CD4-positive, alpha-beta T cell (primary cell): Measurements from ENCODE around the gene DENND2C. TPM values are rescaled to one million over a fixed set of nuclear protein-coding genes. Genes with fewer than 3 reads are reported as not detected.

ENCODE experiments used
- ATAC-seq: fragments of 200-7000 bp; cut with Tn5 transposase; one replicate; pipeline ENCODE4 v1.10.0; 2022; ENCODE audit warnings: mild to moderate bottlenecking; ENCODE audit not compliant: poor library complexity
- CTCF ChIA-PET: fragments of 350-600 bp; sonication (Branson Sonifier 250); formaldehyde crosslinking; loops from one replicate; lab custom pipeline; 2021; ENCODE audit warnings: antibody characterized with exemption, inconsistent platforms; lab: Charles Lee
- POLR2A ChIA-PET: fragments of 350-600 bp; sonication (Branson Sonifier 250); formaldehyde crosslinking; loops from one replicate; lab custom pipeline; 2021; ENCODE audit warnings: antibody characterized with exemption, inconsistent platforms; lab: Charles Lee
- DNase-seq, 14 experiments: peaks; one replicate each; pipeline ENCODE4 v3.0.0-alpha.2; 2013 to 2020; ENCODE audit warnings: mixed read lengths in 2 of 14
- H3K27ac ChIP-seq, 2 donors: one replicate each; pipeline versions ENCODE4 v1.5.1 to v1.7.0; 2013; ENCODE audit warnings: low read length in 2 of 2, low read depth in 1 of 2, mild to moderate bottlenecking in 1 of 2
- H3K27me3 ChIP-seq, 2 experiments: 1 replicate in 1 of 2; 2 replicates in 1 of 2; pipeline versions ENCODE4 v1.6.1 to v1.7.0; 2013; ENCODE audit warnings: low read length in 2 of 2, control low read depth in 1 of 2, mild to moderate bottlenecking in 1 of 2, moderate library complexity in 1 of 2; ENCODE audit not compliant: insufficient read depth in 2 of 2, control insufficient read depth in 1 of 2
- H3K36me3 ChIP-seq: one replicate; pipeline ENCODE4 v1.6.1; 2013; ENCODE audit warnings: low read length, control low read depth; ENCODE audit not compliant: insufficient read depth
- H3K4me1 ChIP-seq: one replicate; pipeline ENCODE4 v1.6.1; 2013; ENCODE audit warnings: low read length, control low read depth; ENCODE audit not compliant: insufficient read depth
- H3K4me3 ChIP-seq: one replicate; pipeline ENCODE4 v1.5.1; 2013; ENCODE audit warnings: mild to moderate bottlenecking, low read length, moderate library complexity
- H3K9me3 ChIP-seq, 2 experiments: 1 replicate in 1 of 2; 2 replicates in 1 of 2; pipeline versions ENCODE4 v1.6.1 to v1.7.0; 2013; ENCODE audit warnings: low read length in 2 of 2, mild to moderate bottlenecking in 2 of 2, control low read depth in 1 of 2, moderate library complexity in 1 of 2; ENCODE audit not compliant: control insufficient read depth in 1 of 2, insufficient read depth in 1 of 2
- H3K27ac Mint-ChIP-seq: one replicate; pipeline ENCODE4 v1.8.0; 2020; ENCODE audit warnings: mixed read lengths
- H3K27me3 Mint-ChIP-seq: one replicate; pipeline ENCODE4 v1.8.0; 2021; ENCODE audit warnings: mixed read lengths
- H3K36me3 Mint-ChIP-seq: one replicate; pipeline ENCODE4 v1.8.0; 2021; ENCODE audit warnings: low read depth, mixed read lengths
- H3K4me1 Mint-ChIP-seq: one replicate; pipeline ENCODE4 v1.8.0; 2021; ENCODE audit warnings: low read depth, mixed read lengths
- H3K4me3 Mint-ChIP-seq: one replicate; pipeline ENCODE4 v1.8.0; 2020; ENCODE audit warnings: mild to moderate bottlenecking, mixed read lengths
- H3K9me3 Mint-ChIP-seq: one replicate; pipeline ENCODE4 v1.8.0; 2020; ENCODE audit warnings: mixed read lengths
- intact Hi-C, 2 experiments: fragments of 100-400 bp; cut with DNase I in 1 of 2; cut with micrococcal nuclease in 1 of 2; formaldehyde crosslinking; loops; one replicate each; pipeline versions ENCODE4 v1.15.1 to v1.9.0; 2023 to 2025; cut with DNase I, micrococcal nuclease
- total RNA-seq, 174 experiments: library from RNA in 2 of 174; stranded (reverse) in 2 of 174; gene quantifications; one replicate each; pipeline ENCODE4 v1.2.3 and lab custom pipeline; 2021 to 2026
- TF ChIP-seq, protein P1 (sequence below): fragments of 200-600 bp; IDR thresholded peaks from one replicate; pipeline ENCODE4 v1.8.0; 2022; ENCODE audit warnings: antibody characterized with exemption, mild to moderate bottlenecking

DENND2C gene
- total RNA-seq, 2 experiments from 2014 or later: 1.6 to 2.0 TPM

DNA sequence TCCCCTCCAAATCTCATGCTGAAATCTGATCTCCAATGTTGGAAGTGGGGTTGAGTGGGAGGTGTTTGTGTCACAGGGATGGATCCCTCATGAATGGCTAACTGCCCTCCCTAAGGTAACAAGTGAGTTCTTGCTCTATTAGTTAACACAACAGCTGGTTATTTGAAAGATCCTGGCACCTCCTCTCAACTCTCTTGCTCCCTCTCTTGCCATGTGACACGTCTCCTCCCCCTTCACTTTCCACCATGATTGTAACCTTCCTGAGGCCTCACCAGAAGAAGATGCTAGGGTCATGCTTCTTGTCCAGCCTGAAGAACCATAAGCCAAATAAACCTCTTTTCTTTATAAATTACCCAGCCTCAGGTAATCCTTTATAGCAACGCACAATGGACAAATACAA, 28.5 kb downstream of the DENND2C start:
- TF ChIP-seq, protein P1, sequence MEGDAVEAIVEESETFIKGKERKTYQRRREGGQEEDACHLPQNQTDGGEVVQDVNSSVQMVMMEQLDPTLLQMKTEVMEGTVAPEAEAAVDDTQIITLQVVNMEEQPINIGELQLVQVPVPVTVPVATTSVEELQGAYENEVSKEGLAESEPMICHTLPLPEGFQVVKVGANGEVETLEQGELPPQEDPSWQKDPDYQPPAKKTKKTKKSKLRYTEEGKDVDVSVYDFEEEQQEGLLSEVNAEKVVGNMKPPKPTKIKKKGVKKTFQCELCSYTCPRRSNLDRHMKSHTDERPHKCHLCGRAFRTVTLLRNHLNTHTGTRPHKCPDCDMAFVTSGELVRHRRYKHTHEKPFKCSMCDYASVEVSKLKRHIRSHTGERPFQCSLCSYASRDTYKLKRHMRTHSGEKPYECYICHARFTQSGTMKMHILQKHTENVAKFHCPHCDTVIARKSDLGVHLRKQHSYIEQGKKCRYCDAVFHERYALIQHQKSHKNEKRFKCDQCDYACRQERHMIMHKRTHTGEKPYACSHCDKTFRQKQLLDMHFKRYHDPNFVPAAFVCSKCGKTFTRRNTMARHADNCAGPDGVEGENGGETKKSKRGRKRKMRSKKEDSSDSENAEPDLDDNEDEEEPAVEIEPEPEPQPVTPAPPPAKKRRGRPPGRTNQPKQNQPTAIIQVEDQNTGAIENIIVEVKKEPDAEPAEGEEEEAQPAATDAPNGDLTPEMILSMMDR: no peak
- no peaks in the 10 kb centered on the region for H3K9me3 Mint-ChIP-seq
- ChIA-PET CTCF (interaction anchor here (0.9 kb wide), 1 partner anchor 43 kb away, joined by 3 read pairs; no protein-coding TSS in a partner anchor), POLR2A (interaction anchor here (0.7 kb wide), 1 partner anchor 180 kb away, joined by 3 read pairs; no protein-coding TSS in a partner anchor)
- H3K27ac Mint-ChIP-seq: no peak overlapping the region
- no peak overlapping the region for H3K4me3 ChIP-seq
- DNase-seq: no peak
- no peaks in the 10 kb centered on the region for H3K4me1 ChIP-seq
- intact Hi-C loops: no loop called here
- H3K27me3 ChIP-seq: no peaks in the 10 kb centered on the region
- no peak for ATAC-seq
- no peaks in the 10 kb centered on the region for H3K4me1 Mint-ChIP-seq
- no peaks in the 10 kb centered on the region for H3K9me3 ChIP-seq
- no peak overlapping the region for H3K4me3 Mint-ChIP-seq
- H3K36me3 ChIP-seq: no peaks in the 10 kb centered on the region
- H3K27ac ChIP-seq: no peak overlapping the region
- no peaks in the 10 kb centered on the region for H3K27me3 Mint-ChIP-seq
- H3K36me3 Mint-ChIP-seq: no peaks in the 10 kb centered on the region

DNA sequence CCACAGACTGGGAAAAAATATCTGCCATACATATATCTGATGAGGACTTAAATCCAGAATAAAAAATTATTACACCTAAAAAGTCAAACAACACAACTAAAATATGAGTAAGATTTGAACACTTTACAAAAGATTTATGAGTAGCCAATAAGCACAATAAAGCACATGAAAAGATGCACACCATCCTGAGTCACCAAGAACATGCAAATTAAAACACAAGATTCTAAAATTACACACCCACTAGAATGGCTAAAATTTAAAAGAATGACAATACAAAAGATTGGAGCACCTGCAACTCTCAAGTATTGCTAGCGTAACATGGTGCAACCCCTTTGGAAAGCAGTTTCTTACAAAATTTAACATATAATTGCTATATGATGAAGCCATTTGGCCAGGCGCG, 30.9 kb downstream of the DENND2C start:
- ATAC-seq: no peak
- no peak overlapping the region for H3K27ac Mint-ChIP-seq
- H3K36me3 ChIP-seq: no peaks in the 10 kb centered on the region
- TF ChIP-seq, protein P1: no peak
- POLR2A ChIA-PET: interaction anchor here (0.6 kb wide), 1 partner anchor 268 kb away, joined by 3 read pairs; no protein-coding TSS in a partner anchor
- H3K36me3 Mint-ChIP-seq: no peaks in the 10 kb centered on the region
- no peaks in the 10 kb centered on the region for H3K4me1 Mint-ChIP-seq
- H3K9me3 ChIP-seq: no peaks in the 10 kb centered on the region
- CTCF ChIA-PET: no interaction called here
- no peak overlapping the region for H3K4me3 Mint-ChIP-seq
- no peaks in the 10 kb centered on the region for H3K9me3 Mint-ChIP-seq
- no peak overlapping the region for H3K27ac ChIP-seq
- no peak for DNase-seq
- H3K4me1 ChIP-seq: no peaks in the 10 kb centered on the region
- no peak overlapping the region for H3K4me3 ChIP-seq
- no peaks in the 10 kb centered on the region for H3K27me3 ChIP-seq
- intact Hi-C loops: no loop called here
- H3K27me3 Mint-ChIP-seq: peaks cover 6% of the 10 kb centered on the region

DNA sequence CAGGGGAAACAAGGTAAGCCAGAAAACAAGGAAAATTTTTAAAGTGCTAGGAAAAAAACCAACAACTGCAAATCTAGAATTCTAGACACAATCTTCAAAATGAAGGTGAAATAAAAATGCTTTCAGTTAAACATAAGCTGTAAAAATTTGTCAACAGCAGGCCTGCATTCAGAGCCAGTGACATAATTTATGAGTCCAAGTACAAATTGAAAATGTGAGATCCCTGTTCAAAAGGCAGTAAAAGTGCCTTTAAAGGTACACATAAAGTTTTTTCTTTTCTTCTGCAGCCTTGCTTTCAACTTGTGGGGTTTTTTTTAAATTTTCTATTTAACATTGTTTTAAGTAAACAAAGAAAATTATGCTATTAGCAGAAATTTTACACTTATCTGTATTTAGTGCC, 37.4 kb downstream of the DENND2C start:
- POLR2A ChIA-PET: no interaction called here
- H3K4me1 Mint-ChIP-seq: no peaks in the 10 kb centered on the region
- ATAC-seq: no peak

More for the DNA sequence above, 37.4 kb downstream of the DENND2C start:
- H3K36me3 Mint-ChIP-seq: peaks cover 6% of the 10 kb centered on the region
- no peak overlapping the region for H3K27ac ChIP-seq
- no peak for DNase-seq
- TF ChIP-seq, protein P1: no peak
- H3K27me3 ChIP-seq: no peaks in the 10 kb centered on the region
- H3K9me3 Mint-ChIP-seq: peaks cover 6% of the 10 kb centered on the region
- H3K36me3 ChIP-seq: no peaks in the 10 kb centered on the region
- H3K27me3 Mint-ChIP-seq: peaks cover 31% of the 10 kb centered on the region
- no peak overlapping the region for H3K27ac Mint-ChIP-seq
- H3K4me3 ChIP-seq: no peak overlapping the region
- H3K4me1 ChIP-seq: no peaks in the 10 kb centered on the region
- intact Hi-C loops: no loop called here
- H3K9me3 ChIP-seq: peaks cover 0 to 5% of the 10 kb centered on the region in 2 experiments
- H3K4me3 Mint-ChIP-seq: no peak overlapping the region
- CTCF ChIA-PET: no interaction called here
